PFSK-1 (cell line): ENCODE results near the gene EFHD1.

Source experiments
- FOXP2 ChIP-seq: optimal IDR thresholded peaks from 2 replicates; pipeline ENCODE3; 2011; ENCODE audit warnings: borderline replicate concordance, control low read depth, inconsistent platforms; ENCODE audit not compliant: insufficient read depth; ENCODE audit errors: extremely low read length, extremely low read depth
- POLR2AphosphoS5 ChIP-seq: IDR thresholded peaks from 2 replicates; pipeline ENCODE4 v1.6.1; 2012; ENCODE audit warnings: low read depth, mild to moderate bottlenecking, control low read depth, low read length, moderate library complexity
- SIN3A ChIP-seq: IDR thresholded peaks from 2 replicates; pipeline ENCODE4 v1.6.1; 2012; ENCODE audit warnings: mild to moderate bottlenecking, low read length, moderate library complexity, borderline replicate concordance; ENCODE audit not compliant: insufficient read depth
- TAF1 ChIP-seq: IDR thresholded peaks from 2 replicates; pipeline ENCODE4 v1.6.1; 2012; ENCODE audit warnings: low read length, control low read depth, borderline replicate concordance; ENCODE audit not compliant: insufficient read depth
- TF ChIP-seq, protein P1 (sequence below), 2 experiments: IDR thresholded peaks; 2 replicates each; pipeline versions ENCODE4 v1.6.1 to v1.8.0; 2011 to 2012; ENCODE audit warnings: low read depth in 2 of 2, low read length in 2 of 2, control low read depth in 1 of 2, inconsistent platforms in 1 of 2, mild to moderate bottlenecking in 1 of 2, moderate library complexity in 1 of 2; ENCODE audit not compliant: insufficient read depth in 1 of 2

DNA sequence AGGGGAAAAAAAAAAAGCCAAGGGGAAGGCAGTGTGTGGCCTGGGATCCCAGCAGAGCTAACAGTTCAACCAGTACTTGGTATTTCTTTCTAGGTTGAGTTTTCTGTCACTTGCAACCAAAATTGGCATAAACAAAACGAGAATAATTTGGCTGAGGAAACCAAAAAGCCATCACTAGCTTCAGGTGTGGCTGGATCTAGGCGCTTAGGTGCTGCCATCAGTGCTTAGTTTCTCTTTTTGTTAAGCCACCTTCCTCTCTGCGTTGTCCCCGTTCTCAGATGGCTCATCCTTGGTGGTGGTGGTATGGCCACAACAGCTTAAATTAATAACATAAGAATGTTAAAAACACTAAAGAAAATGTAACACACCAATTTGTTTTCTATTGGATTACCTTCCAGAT is 2.4 kb downstream of the EFHD1 start:
- TF ChIP-seq, protein P1, sequence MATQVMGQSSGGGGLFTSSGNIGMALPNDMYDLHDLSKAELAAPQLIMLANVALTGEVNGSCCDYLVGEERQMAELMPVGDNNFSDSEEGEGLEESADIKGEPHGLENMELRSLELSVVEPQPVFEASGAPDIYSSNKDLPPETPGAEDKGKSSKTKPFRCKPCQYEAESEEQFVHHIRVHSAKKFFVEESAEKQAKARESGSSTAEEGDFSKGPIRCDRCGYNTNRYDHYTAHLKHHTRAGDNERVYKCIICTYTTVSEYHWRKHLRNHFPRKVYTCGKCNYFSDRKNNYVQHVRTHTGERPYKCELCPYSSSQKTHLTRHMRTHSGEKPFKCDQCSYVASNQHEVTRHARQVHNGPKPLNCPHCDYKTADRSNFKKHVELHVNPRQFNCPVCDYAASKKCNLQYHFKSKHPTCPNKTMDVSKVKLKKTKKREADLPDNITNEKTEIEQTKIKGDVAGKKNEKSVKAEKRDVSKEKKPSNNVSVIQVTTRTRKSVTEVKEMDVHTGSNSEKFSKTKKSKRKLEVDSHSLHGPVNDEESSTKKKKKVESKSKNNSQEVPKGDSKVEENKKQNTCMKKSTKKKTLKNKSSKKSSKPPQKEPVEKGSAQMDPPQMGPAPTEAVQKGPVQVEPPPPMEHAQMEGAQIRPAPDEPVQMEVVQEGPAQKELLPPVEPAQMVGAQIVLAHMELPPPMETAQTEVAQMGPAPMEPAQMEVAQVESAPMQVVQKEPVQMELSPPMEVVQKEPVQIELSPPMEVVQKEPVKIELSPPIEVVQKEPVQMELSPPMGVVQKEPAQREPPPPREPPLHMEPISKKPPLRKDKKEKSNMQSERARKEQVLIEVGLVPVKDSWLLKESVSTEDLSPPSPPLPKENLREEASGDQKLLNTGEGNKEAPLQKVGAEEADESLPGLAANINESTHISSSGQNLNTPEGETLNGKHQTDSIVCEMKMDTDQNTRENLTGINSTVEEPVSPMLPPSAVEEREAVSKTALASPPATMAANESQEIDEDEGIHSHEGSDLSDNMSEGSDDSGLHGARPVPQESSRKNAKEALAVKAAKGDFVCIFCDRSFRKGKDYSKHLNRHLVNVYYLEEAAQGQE (IDR thresholded peaks at IDR 0.05; ENCODE audit: insufficient read depth in 1 of 2, low read depth in 2 of 2, low read length in 2 of 2), result no peak
- TF ChIP-seq POLR2AphosphoS5 (no peak), SIN3A (no peak), TAF1 (no peak), FOXP2 (no peak)
